GM21381 (cell line): ENCODE measurements around the gene USH1C.

Experiments used
- ATAC-seq: cut with Tn5 transposase; IDR thresholded peaks from one replicate; pipeline ENCODE4 v1.9.1; 2021; ENCODE audit warnings: mild to moderate bottlenecking, moderate library complexity; ENCODE audit not compliant: unreplicated experiment

Gene USH1C

DNA sequence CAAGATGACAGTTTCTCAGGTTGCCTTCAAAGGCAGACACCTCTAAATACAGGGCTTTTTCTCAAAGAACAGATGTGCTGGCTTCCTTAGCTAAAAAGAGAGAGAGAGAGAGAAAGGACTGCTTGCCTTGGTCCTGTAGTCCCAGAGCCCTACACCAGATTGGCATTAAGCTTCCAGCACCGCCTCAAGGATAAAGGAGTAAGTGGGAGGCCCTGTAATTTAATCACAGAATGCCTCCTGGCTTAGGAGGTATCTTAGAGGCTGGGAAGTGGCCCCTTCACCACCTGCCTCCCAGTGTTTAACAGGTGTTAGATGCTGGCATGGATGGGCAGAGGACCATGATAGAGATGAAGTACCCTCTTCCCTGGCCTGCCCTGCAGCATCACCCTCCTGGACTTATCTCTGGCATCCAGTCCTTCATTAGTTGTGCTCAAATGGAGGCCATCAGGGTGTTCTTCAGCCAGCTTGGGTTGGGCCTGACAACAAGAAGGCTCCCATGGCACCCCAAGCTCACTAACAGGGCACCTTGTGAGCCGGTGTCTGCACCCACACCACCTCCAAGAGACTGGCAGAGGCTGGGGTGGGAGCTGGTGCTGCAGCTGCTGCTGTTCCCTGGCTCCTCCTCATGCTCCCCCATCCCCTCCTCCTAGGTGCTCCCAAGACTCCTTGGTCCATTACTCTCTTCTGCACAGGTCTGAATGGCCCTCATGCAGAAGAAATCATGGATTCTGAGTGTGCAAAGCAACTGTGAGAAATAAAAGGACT, 100.1 kb downstream of the USH1C start:
- ATAC-seq = no peak
